Measurements from ENCODE around the gene CAMTA1.

GRCh38 chr1:7561936-7562728 lies 776.9 kb downstream of the CAMTA1 start:
- TF ChIP-seq CTCF (IDR thresholded peaks at IDR 0.05; ENCODE audit: low read depth, low read length, missing input control) = no peak
- no peak for TF ChIP-seq REST (IDR thresholded peaks at IDR 0.05)
- no peak for TF ChIP-seq ATF3 (IDR thresholded peaks at IDR 0.05)
- no peak for TF ChIP-seq FOXA2 (IDR thresholded peaks at IDR 0.05)
- TF ChIP-seq TAF1 (conservative IDR thresholded peaks at IDR 0.05) = no peak
- TF ChIP-seq YY1 (IDR thresholded peaks at IDR 0.05) = no peak
- no peak for TF ChIP-seq MAX (IDR thresholded peaks at IDR 0.05)
- TF ChIP-seq FOXA1 (IDR thresholded peaks at IDR 0.05) = no peak
- no peak for TF ChIP-seq JUND (IDR thresholded peaks at IDR 0.05)
- TF ChIP-seq RAD21 (IDR thresholded peaks at IDR 0.05) = no peak
- no peak for TF ChIP-seq GABPA (IDR thresholded peaks at IDR 0.05 in 1 of 2, conservative IDR thresholded peaks at IDR 0.05 in 1 of 2)

Measured in liver (tissue), 3 donors.